DOHH2 (cell line): Measurements from ENCODE around the gene PNMT.

Experiments used
- CTCF ChIP-seq: fragments of 200-600 bp; sonication (generic); IDR thresholded peaks from one replicate; pipeline ENCODE4 v1.5.1; 2014; ENCODE audit warnings: antibody characterized with exemption, mild to moderate bottlenecking, low read depth, low read length; ENCODE audit not compliant: poor library complexity, severe bottlenecking
- EZH2phosphoT487 ChIP-seq: fragments of 200-600 bp; sonication (generic); IDR thresholded peaks from 2 replicates; pipeline ENCODE4 v1.6.1; 2017; ENCODE audit warnings: borderline replicate concordance, mild to moderate bottlenecking, antibody characterized with exemption, low read length, moderate library complexity, mixed read lengths

- TF ChIP-seq CTCF, result peak; percentile 90
- no peak for TF ChIP-seq EZH2phosphoT487
Measured at GRCh38 chr17:39671651-39672521, 3.6 kb downstream of the PNMT start.
